GM23248 (cell line): Measurements from ENCODE around the gene LYVE1. TPM values are rescaled to one million over a fixed set of nuclear protein-coding genes. Genes with fewer than 3 reads are reported as not detected.

Experiments used
- DNase-seq: peaks from one replicate; pipeline ENCODE4 v3.0.0-alpha.2; 2015
- H2AFZ ChIP-seq: fragments of 200-600 bp; sonication (generic); 2 replicates; pipeline ENCODE4 v1.6.1; 2016; ENCODE audit warnings: antibody characterized with exemption
- H3F3A ChIP-seq: fragments of 200-600 bp; sonication (generic); 2 replicates; pipeline ENCODE4 v1.6.1; 2016; ENCODE audit warnings: mild to moderate bottlenecking, antibody characterized with exemption, mixed run types; ENCODE audit not compliant: insufficient read depth
- H3K27ac ChIP-seq: fragments of 200-600 bp; sonication (generic); 2 replicates; pipeline ENCODE4 v1.5.1; 2016; ENCODE audit warnings: mild to moderate bottlenecking
- H3K27me3 ChIP-seq: fragments of 200-600 bp; sonication (generic); replicated peaks from 2 replicates; pipeline ENCODE4 v1.6.1; 2016; ENCODE audit warnings: mild to moderate bottlenecking; ENCODE audit not compliant: insufficient read depth
- H3K36me3 ChIP-seq: fragments of 200-600 bp; sonication (generic); 2 replicates; pipeline ENCODE4 v1.6.1; 2016; ENCODE audit warnings: low read depth, mild to moderate bottlenecking
- H3K4me1 ChIP-seq: fragments of 200-600 bp; sonication (generic); 2 replicates; pipeline ENCODE4 v1.6.1; 2016; ENCODE audit warnings: mild to moderate bottlenecking; ENCODE audit not compliant: insufficient read depth
- H3K4me2 ChIP-seq: fragments of 200-600 bp; sonication (generic); one replicate; pipeline ENCODE4 v1.6.1; 2016; ENCODE audit warnings: mild to moderate bottlenecking; ENCODE audit not compliant: unreplicated experiment
- H3K4me3 ChIP-seq: fragments of 200-600 bp; sonication (generic); 2 replicates; pipeline ENCODE4 v1.5.1; 2016; ENCODE audit warnings: mild to moderate bottlenecking
- H3K79me2 ChIP-seq: fragments of 200-600 bp; sonication (generic); 2 replicates; pipeline ENCODE4 v1.6.1; 2016; ENCODE audit warnings: mild to moderate bottlenecking; ENCODE audit not compliant: insufficient read depth
- H3K9ac ChIP-seq: fragments of 200-600 bp; sonication (generic); 2 replicates; pipeline ENCODE4 v1.6.1; 2016; ENCODE audit warnings: mild to moderate bottlenecking
- H3K9me2 ChIP-seq: fragments of 200-600 bp; sonication (generic); 2 replicates; pipeline ENCODE4 v1.6.1; 2016; ENCODE audit warnings: mixed run types, mild to moderate bottlenecking, moderate library complexity; ENCODE audit not compliant: insufficient read depth
- H3K9me3 ChIP-seq: fragments of 200-600 bp; sonication (generic); one replicate; pipeline ENCODE4 v1.6.1; 2017; ENCODE audit warnings: low read depth
- H4K20me1 ChIP-seq: fragments of 200-600 bp; sonication (generic); 2 replicates; pipeline ENCODE4 v1.6.0; 2016; ENCODE audit not compliant: insufficient read depth
- EZH2 ChIP-seq: fragments of 200-600 bp; sonication (generic); IDR thresholded peaks from 2 replicates; pipeline ENCODE4 v1.6.1; 2018; ENCODE audit warnings: antibody characterized with exemption, mild to moderate bottlenecking; ENCODE audit not compliant: insufficient read depth, poor library complexity, severe bottlenecking
- EZH2phosphoT487 ChIP-seq: fragments of 200-600 bp; sonication (generic); IDR thresholded peaks from 2 replicates; pipeline ENCODE4 v1.6.1; 2018; ENCODE audit warnings: antibody characterized with exemption, moderate library complexity, mild to moderate bottlenecking, low read depth; ENCODE audit not compliant: insufficient read depth
- WGBS, 2 experiments: methylation state at CpG; one replicate each; pipeline ENCODE4 v1.1.6; 2015 to 2017; ENCODE audit warnings: low lambda C conversion rate in 2 of 2, low coverage in 1 of 2; ENCODE audit errors: missing lambda C conversion rate in 2 of 2; 5-methylcytosine and 5-hydroxymethylcytosine counted together
- in situ Hi-C: fragments of 300-500 bp; cut with MboI; formaldehyde crosslinking; loops from 2 replicates; pipeline ENCODE4 v1.15.0; 2020
- polyA plus RNA-seq: library from polyadenylated mRNA; unstranded; fragments of >200 nt; fragmentation: Nextera tagmentation; extraction: Ambion mirVana; gene quantifications from 2 replicates; pipeline ENCODE4 v1.2.1, GENCODE V29; 2016
- total RNA-seq: library from RNA; depleted of rRNA; stranded (reverse); fragments of >200 nt; shearing (Covaris generic); gene quantifications from 2 replicates; pipeline ENCODE4 v1.2.3, GENCODE V29; 2014

LYVE1 gene
- total and polyA plus RNA-seq, 2 experiments from 2014 or later = not detected

GRCh38 chr11:10608584-10608983, 40.1 kb upstream of the LYVE1 start:
- Histone ChIP-seq H3K9me2 (no peaks in the 10 kb centered on the region), H4K20me1 (no peaks in the 10 kb centered on the region), H3K9ac (no peak overlapping the region), H3K4me1 (peaks cover 29% of the 10 kb centered on the region), H3K27me3 (no peaks in the 10 kb centered on the region), H3K4me3 (no peak overlapping the region), H3F3A (peaks cover 14% of the 10 kb centered on the region), H3K9me3 (no peaks in the 10 kb centered on the region), H3K4me2 (no peak overlapping the region), H2AFZ (no peak overlapping the region), H3K27ac (no peak overlapping the region), H3K36me3 (no peaks in the 10 kb centered on the region), H3K79me2 (no peaks in the 10 kb centered on the region)
- TF ChIP-seq EZH2 = no peak
- TF ChIP-seq EZH2phosphoT487 = no peak
- in situ Hi-C loops = no loop called here
- no peak for DNase-seq

GRCh38 chr11:10607462-10608132, 39.1 kb upstream of the LYVE1 start:
- no peaks in the 10 kb centered on the region for H3K9me3 ChIP-seq
- no peaks in the 10 kb centered on the region for H3K79me2 ChIP-seq
- no peaks in the 10 kb centered on the region for H4K20me1 ChIP-seq
- no peaks in the 10 kb centered on the region for H3K36me3 ChIP-seq
- no peak overlapping the region for H3K27ac ChIP-seq
- no peak overlapping the region for H2AFZ ChIP-seq
- 83 to 86% methylated on average over 6 of the region's 6 CpGs for WGBS, 2 experiments
- TF ChIP-seq EZH2 (no peak), EZH2phosphoT487 (no peak)
- H3K27me3 ChIP-seq = no peaks in the 10 kb centered on the region
- no peak overlapping the region for H3K9ac ChIP-seq
- H3K9me2 ChIP-seq = no peaks in the 10 kb centered on the region
- peaks cover 29% of the 10 kb centered on the region for H3K4me1 ChIP-seq
- in situ Hi-C loops = no loop called here
- H3F3A ChIP-seq = peaks cover 14% of the 10 kb centered on the region
- no peak overlapping the region for H3K4me3 ChIP-seq
- DNase-seq = no peak
- H3K4me2 ChIP-seq = no peak overlapping the region

- Histone ChIP-seq H3F3A (peaks cover 14% of the 10 kb centered on the region), H2AFZ (peak overlapping the region; percentile 49), H4K20me1 (no peaks in the 10 kb centered on the region), H3K27ac (peak overlapping the region; percentile 87), H3K4me3 (peak overlapping the region; percentile 1; the same call in 1 of the 2 replicates), H3K36me3 (no peaks in the 10 kb centered on the region), H3K9ac (peak overlapping the region; percentile 62), H3K27me3 (no peaks in the 10 kb centered on the region), H3K4me2 (peak overlapping the region; percentile 42), H3K9me3 (no peaks in the 10 kb centered on the region), H3K4me1 (peaks cover 29% of the 10 kb centered on the region), H3K9me2 (no peaks in the 10 kb centered on the region), H3K79me2 (no peaks in the 10 kb centered on the region)
- in situ Hi-C loops = no loop called here
- peak; percentile 71 for DNase-seq
- no peak for TF ChIP-seq EZH2
- no peak for TF ChIP-seq EZH2phosphoT487
- WGBS, 2 experiments = 75 to 77% methylated on average over 6 of the region's 6 CpGs
These were observed 38.2 kb upstream of the LYVE1 start for GRCh38 chr11:10606536-10607208.

DNA sequence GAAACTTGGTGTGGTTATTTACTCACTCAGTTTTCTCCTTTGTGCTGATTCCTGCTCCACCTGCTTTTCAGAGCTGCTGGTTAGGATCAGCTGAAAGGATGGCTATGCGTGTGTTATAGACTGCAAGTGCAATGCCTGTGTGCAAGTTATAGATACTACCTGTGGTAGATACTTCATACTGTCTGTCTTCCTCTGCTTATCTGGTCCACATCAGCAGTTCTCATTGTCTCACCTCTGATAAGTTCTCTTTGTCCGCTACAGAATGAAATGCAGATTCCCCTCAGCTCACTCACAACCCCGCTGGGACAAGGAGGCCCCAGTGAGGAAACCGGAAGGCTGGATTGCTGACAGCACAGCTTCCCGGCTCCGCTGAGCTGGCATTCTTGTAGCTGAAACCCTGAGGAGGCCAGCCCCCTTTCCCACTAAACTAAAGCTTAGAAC, 37.5 kb upstream of the LYVE1 start:
- no peaks in the 10 kb centered on the region for H3K9me2 ChIP-seq
- in situ Hi-C loops = no loop called here
- no peaks in the 10 kb centered on the region for H3K9me3 ChIP-seq
- H3K36me3 ChIP-seq = no peaks in the 10 kb centered on the region
- no peaks in the 10 kb centered on the region for H3K27me3 ChIP-seq
- peak overlapping the region; percentile 1; the same call in 1 of the 2 replicates for H3K4me3 ChIP-seq
- TF ChIP-seq EZH2 (no peak), EZH2phosphoT487 (no peak)
- H3K4me2 ChIP-seq = peak overlapping the region; percentile 42
- H4K20me1 ChIP-seq = no peaks in the 10 kb centered on the region
- H3K27ac ChIP-seq = peak overlapping the region; percentile 87
- peaks cover 14% of the 10 kb centered on the region for H3F3A ChIP-seq
- 40 to 41% methylated on average over 6 of the region's 6 CpGs for WGBS, 2 experiments
- no peaks in the 10 kb centered on the region for H3K79me2 ChIP-seq
- peak; percentile 89 for DNase-seq
- H3K4me1 ChIP-seq = peaks cover 29% of the 10 kb centered on the region
- H3K9ac ChIP-seq = peak overlapping the region; percentile 62
- H2AFZ ChIP-seq = peak overlapping the region; percentile 49
